DND-41 (cell line): ENCODE measurements around the gene ITGA1.

ENCODE experiments used
- EZH2 ChIP-seq: IDR thresholded peaks from 3 replicates; pipeline ENCODE4 v1.6.1; 2012; ENCODE audit warnings: borderline replicate concordance, low read depth, mild to moderate bottlenecking, moderate library complexity, low read length, inconsistent platforms; ENCODE audit not compliant: severe bottlenecking
- TF ChIP-seq, protein P1 (sequence below): IDR thresholded peaks from 2 replicates; pipeline ENCODE4 v1.5.1; 2012; ENCODE audit warnings: borderline replicate concordance, low read length, moderate library complexity, mild to moderate bottlenecking; ENCODE audit not compliant: poor library complexity, severe bottlenecking; ENCODE audit errors: extremely low read depth

DNA sequence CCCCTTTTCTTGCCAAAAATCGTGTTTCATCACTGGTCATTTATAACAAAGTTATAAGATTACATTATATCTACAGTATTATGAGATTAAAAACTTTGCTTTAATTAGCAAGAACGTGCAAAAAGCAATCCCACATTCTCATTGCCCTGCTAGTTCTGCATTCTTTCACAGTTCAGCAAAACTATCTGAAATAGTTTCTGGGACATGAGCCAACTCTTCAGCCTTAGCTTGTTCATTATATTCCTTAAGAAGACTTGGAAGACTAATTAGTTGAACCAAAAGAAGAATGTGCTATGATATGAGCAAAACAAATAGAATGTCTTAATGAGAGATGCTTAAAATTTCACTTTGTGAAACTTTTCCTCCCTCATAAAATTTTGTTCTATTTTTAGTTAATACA lies 76.7 kb downstream of the ITGA1 start:
- TF ChIP-seq, protein P1, sequence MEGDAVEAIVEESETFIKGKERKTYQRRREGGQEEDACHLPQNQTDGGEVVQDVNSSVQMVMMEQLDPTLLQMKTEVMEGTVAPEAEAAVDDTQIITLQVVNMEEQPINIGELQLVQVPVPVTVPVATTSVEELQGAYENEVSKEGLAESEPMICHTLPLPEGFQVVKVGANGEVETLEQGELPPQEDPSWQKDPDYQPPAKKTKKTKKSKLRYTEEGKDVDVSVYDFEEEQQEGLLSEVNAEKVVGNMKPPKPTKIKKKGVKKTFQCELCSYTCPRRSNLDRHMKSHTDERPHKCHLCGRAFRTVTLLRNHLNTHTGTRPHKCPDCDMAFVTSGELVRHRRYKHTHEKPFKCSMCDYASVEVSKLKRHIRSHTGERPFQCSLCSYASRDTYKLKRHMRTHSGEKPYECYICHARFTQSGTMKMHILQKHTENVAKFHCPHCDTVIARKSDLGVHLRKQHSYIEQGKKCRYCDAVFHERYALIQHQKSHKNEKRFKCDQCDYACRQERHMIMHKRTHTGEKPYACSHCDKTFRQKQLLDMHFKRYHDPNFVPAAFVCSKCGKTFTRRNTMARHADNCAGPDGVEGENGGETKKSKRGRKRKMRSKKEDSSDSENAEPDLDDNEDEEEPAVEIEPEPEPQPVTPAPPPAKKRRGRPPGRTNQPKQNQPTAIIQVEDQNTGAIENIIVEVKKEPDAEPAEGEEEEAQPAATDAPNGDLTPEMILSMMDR, result no peak
- no peak for TF ChIP-seq EZH2
